ENCODE results near the gene TXN2.

Gene TXN2

GRCh38 chr22:36422287-36423014 is 59.0 kb downstream of the TXN2 start:
- DNase-seq (ENCODE audit: low spot score in 2 of 2): no peak
- no peaks in the 10 kb centered on the region for H3K9me3 Mint-ChIP-seq
- ATAC-seq (ENCODE audit: low read depth): peak; percentile 58
- no peaks in the 10 kb centered on the region for H3K36me3 Mint-ChIP-seq
- H3K27me3 Mint-ChIP-seq: no peaks in the 10 kb centered on the region
- H3K4me1 Mint-ChIP-seq: peaks cover 31% of the 10 kb centered on the region
- H3K27ac Mint-ChIP-seq: peak overlapping the region; percentile 69
- H3K4me3 Mint-ChIP-seq: peak overlapping the region; percentile 71

GRCh38 chr22:36419912-36420882 is 61.2 kb downstream of the TXN2 start:
- H3K36me3 Mint-ChIP-seq: no peaks in the 10 kb centered on the region
- peaks cover 38% of the 10 kb centered on the region for H3K4me1 Mint-ChIP-seq
- H3K4me3 Mint-ChIP-seq: no peak overlapping the region
- H3K27ac Mint-ChIP-seq: peak overlapping the region; percentile 48
- no peak for DNase-seq (ENCODE audit: low spot score in 2 of 2)
- no peaks in the 10 kb centered on the region for H3K9me3 Mint-ChIP-seq
- no peak for ATAC-seq (ENCODE audit: low read depth)
- H3K27me3 Mint-ChIP-seq: no peaks in the 10 kb centered on the region

- no peak for DNase-seq (ENCODE audit: low spot score in 2 of 2)
- H3K27ac Mint-ChIP-seq: peak overlapping the region; percentile 48
- no peaks in the 10 kb centered on the region for H3K27me3 Mint-ChIP-seq
- H3K4me1 Mint-ChIP-seq: peaks cover 31% of the 10 kb centered on the region
- H3K9me3 Mint-ChIP-seq: no peaks in the 10 kb centered on the region
- H3K4me3 Mint-ChIP-seq: peak overlapping the region; percentile 39
- H3K36me3 Mint-ChIP-seq: no peaks in the 10 kb centered on the region
- ATAC-seq (ENCODE audit: low read depth): no peak
Measured at GRCh38 chr22:36419177-36419911, 62.1 kb downstream of the TXN2 start.

GRCh38 chr22:36417281-36417686 is 64.2 kb downstream of the TXN2 start:
- Mint-ChIP-seq H3K27me3 (no peaks in the 10 kb centered on the region), H3K9me3 (no peaks in the 10 kb centered on the region), H3K4me1 (peaks cover 23% of the 10 kb centered on the region), H3K4me3 (no peak overlapping the region), H3K36me3 (no peaks in the 10 kb centered on the region), H3K27ac (no peak overlapping the region)
- DNase-seq (ENCODE audit: low spot score in 2 of 2) (no peak), ATAC-seq (ENCODE audit: low read depth) (peak; percentile 60)

Data from memory B cell (primary cell).